ENCODE data around the gene MYH16.
A peak's percentile ranks its signal among the peaks of the same experiment; 100 is the strongest.
"Not testable (repeated sequence)": the region's sequence is repeated elsewhere in the genome, so short reads cannot be mapped to it uniquely, and the experiment has no call there.

The MYH16 gene

GRCh38 chr7:99260395-99260794, 12.2 kb upstream of the MYH16 start:
- DNase-seq: no peak

- no peak for DNase-seq
These were observed 11.0 kb upstream of the MYH16 start for GRCh38 chr7:99261646-99262045.

- no peak for DNase-seq
These were observed 6.7 kb upstream of the MYH16 start for GRCh38 chr7:99265848-99266480.

- no peak for DNase-seq
These were observed 5.2 kb upstream of the MYH16 start for GRCh38 chr7:99267481-99267840.

- DNase-seq: peak; percentile 86
These were observed 4.6 kb upstream of the MYH16 start for GRCh38 chr7:99267841-99268576.

- no peak for DNase-seq
These were observed 4.1 kb upstream of the MYH16 start for GRCh38 chr7:99268577-99268908.

- no peak for DNase-seq
These were observed 1.9 kb upstream of the MYH16 start for GRCh38 chr7:99270702-99271101.

- not testable (repeated sequence) for DNase-seq
These were observed 922 bp downstream of the MYH16 start for GRCh38 chr7:99273561-99273960.

- DNase-seq: not testable (repeated sequence)
These were observed 2.3 kb downstream of the MYH16 start for GRCh38 chr7:99274908-99275307.

- no peak for DNase-seq
These were observed 2.9 kb downstream of the MYH16 start for GRCh38 chr7:99275496-99275895.

- DNase-seq: no peak
These were observed 5.5 kb downstream of the MYH16 start for GRCh38 chr7:99278180-99278579.

GRCh38 chr7:99284165-99284564, 11.5 kb downstream of the MYH16 start:
- DNase-seq: not testable (repeated sequence)

GRCh38 chr7:99287779-99288534, 15.3 kb downstream of the MYH16 start:
- DNase-seq: no peak

- no peak for DNase-seq
These were observed 16.5 kb downstream of the MYH16 start for GRCh38 chr7:99289185-99289584.

GRCh38 chr7:99290148-99290547, 17.5 kb downstream of the MYH16 start:
- not testable (repeated sequence) for DNase-seq

GRCh38 chr7:99290980-99291607, 18.5 kb downstream of the MYH16 start:
- no peak for DNase-seq

- no peak for DNase-seq
These were observed 19.5 kb downstream of the MYH16 start for GRCh38 chr7:99292127-99292526.

- DNase-seq: no peak
These were observed 20.5 kb downstream of the MYH16 start for GRCh38 chr7:99293167-99293566.

GRCh38 chr7:99293650-99294049, 21.0 kb downstream of the MYH16 start:
- DNase-seq: no peak

- no peak for DNase-seq
These were observed 23.8 kb downstream of the MYH16 start for GRCh38 chr7:99296471-99296870.

- no peak for DNase-seq
These were observed 28.9 kb downstream of the MYH16 start for GRCh38 chr7:99301496-99301895.

- no peak for DNase-seq
These were observed 33.0 kb downstream of the MYH16 start for GRCh38 chr7:99305473-99306260.

Data from NCI-H2171 (cell line).